Smooth muscle cell (in vitro differentiated cells): Measurements from ENCODE around the gene GRIK3. TPM values are rescaled to one million over a fixed set of nuclear protein-coding genes. Genes with fewer than 3 reads are reported as not detected.

Experiments used
- DNase-seq: peaks from one replicate; lab custom pipeline; 2025; ENCODE audit not compliant: unreplicated experiment; lab: John Stamatoyannopoulos, UW
- H2AFZ ChIP-seq: fragments of 200-600 bp; sonication (generic); 2 replicates; pipeline ENCODE4 v1.6.0; 2016; ENCODE audit warnings: antibody characterized with exemption, low read depth, mild to moderate bottlenecking
- H3F3A ChIP-seq: fragments of 200-600 bp; sonication (generic); 2 replicates; pipeline ENCODE4 v1.6.0; 2017; ENCODE audit warnings: antibody characterized with exemption, low read depth
- H3K27ac ChIP-seq: fragments of 200-600 bp; sonication (generic); 2 replicates; pipeline ENCODE4 v1.5.1; 2016; ENCODE audit warnings: low read depth, mild to moderate bottlenecking
- H3K27me3 ChIP-seq: fragments of 200-600 bp; sonication (generic); 2 replicates; pipeline ENCODE4 v1.6.1; 2016; ENCODE audit warnings: low read depth, mild to moderate bottlenecking
- H3K36me3 ChIP-seq: fragments of 200-600 bp; sonication (generic); 2 replicates; pipeline ENCODE4 v1.5.1; 2016; ENCODE audit warnings: low read depth
- H3K4me1 ChIP-seq: fragments of 200-600 bp; sonication (generic); 2 replicates; pipeline ENCODE4 v1.5.1; 2016; ENCODE audit warnings: low read depth
- H3K4me2 ChIP-seq: fragments of 200-600 bp; sonication (generic); 2 replicates; pipeline ENCODE4 v1.6.0; 2016; ENCODE audit warnings: mild to moderate bottlenecking
- H3K4me3 ChIP-seq: fragments of 200-600 bp; sonication (generic); 2 replicates; pipeline ENCODE4 v1.5.1; 2016; ENCODE audit warnings: mild to moderate bottlenecking
- H3K79me2 ChIP-seq: fragments of 200-600 bp; sonication (generic); 2 replicates; pipeline ENCODE4 v1.6.0; 2016; ENCODE audit warnings: low read depth, mild to moderate bottlenecking
- H3K9ac ChIP-seq: fragments of 200-600 bp; sonication (generic); 2 replicates; pipeline ENCODE4 v1.6.0; 2016; ENCODE audit warnings: low read depth
- H3K9me3 ChIP-seq: fragments of 200-600 bp; sonication (generic); replicated peaks from 2 replicates; pipeline ENCODE4 v1.5.1; 2016; ENCODE audit warnings: low read depth
- H4K20me1 ChIP-seq: fragments of 200-600 bp; sonication (generic); 2 replicates; pipeline ENCODE4 v1.6.0; 2016; ENCODE audit warnings: low read depth
- WGBS: methylation state at CpG from one replicate; pipeline ENCODE4 v1.1.7; 2016; ENCODE audit warnings: low lambda C conversion rate; 5-methylcytosine and 5-hydroxymethylcytosine counted together
- polyA plus RNA-seq: library from polyadenylated mRNA; unstranded; fragments of >200 nt; fragmentation: Nextera tagmentation; extraction: Ambion mirVana; gene quantifications from 2 replicates; pipeline ENCODE4 v1.2.1, GENCODE V29; 2016
- total RNA-seq: library from RNA; depleted of rRNA; stranded (reverse); fragments of >200 nt; gene quantifications from 2 replicates; pipeline ENCODE4 v1.2.3, GENCODE V29; 2014
- TF ChIP-seq, protein P1 (sequence below): fragments of 200-600 bp; sonication (generic); IDR thresholded peaks from 2 replicates; pipeline ENCODE4 v1.5.1; 2017; ENCODE audit warnings: borderline replicate concordance, mild to moderate bottlenecking, antibody characterized with exemption; ENCODE audit not compliant: insufficient read depth, poor library complexity, severe bottlenecking

GRIK3 gene
- total and polyA plus RNA-seq, 2 experiments from 2014 or later: 0.04 TPM; not detected in 1

DNA sequence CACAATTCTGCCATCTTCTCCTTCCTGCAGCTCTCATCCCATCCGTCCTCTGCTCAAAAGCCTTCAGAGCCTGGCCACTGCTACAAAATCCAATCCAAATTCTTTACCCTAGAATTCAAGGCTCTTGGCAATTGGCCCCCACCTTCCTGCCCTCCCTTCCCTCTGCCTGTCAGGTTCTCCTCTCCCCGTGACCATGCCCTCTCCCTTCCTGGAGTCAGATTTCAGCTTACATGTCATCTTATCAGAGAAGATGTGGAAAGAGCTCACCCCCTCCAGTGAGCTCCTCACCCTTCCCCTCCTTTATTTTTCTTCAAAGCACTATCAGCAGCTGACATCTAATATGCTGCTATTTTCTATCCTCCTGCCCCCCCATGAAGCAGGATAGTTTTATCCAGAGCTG is 86.9 kb downstream of the GRIK3 start:
- Histone ChIP-seq H3F3A (no peaks in the 10 kb centered on the region), H3K79me2 (no peaks in the 10 kb centered on the region), H3K27me3 (peaks cover 16% of the 10 kb centered on the region), H3K4me1 (no peaks in the 10 kb centered on the region), H2AFZ (no peak overlapping the region), H3K36me3 (no peaks in the 10 kb centered on the region), H4K20me1 (no peaks in the 10 kb centered on the region), H3K9ac (no peak overlapping the region), H3K9me3 (no peaks in the 10 kb centered on the region), H3K4me3 (no peak overlapping the region), H3K4me2 (no peak overlapping the region), H3K27ac (no peak overlapping the region)
- DNase-seq: no peak
- TF ChIP-seq, protein P1, sequence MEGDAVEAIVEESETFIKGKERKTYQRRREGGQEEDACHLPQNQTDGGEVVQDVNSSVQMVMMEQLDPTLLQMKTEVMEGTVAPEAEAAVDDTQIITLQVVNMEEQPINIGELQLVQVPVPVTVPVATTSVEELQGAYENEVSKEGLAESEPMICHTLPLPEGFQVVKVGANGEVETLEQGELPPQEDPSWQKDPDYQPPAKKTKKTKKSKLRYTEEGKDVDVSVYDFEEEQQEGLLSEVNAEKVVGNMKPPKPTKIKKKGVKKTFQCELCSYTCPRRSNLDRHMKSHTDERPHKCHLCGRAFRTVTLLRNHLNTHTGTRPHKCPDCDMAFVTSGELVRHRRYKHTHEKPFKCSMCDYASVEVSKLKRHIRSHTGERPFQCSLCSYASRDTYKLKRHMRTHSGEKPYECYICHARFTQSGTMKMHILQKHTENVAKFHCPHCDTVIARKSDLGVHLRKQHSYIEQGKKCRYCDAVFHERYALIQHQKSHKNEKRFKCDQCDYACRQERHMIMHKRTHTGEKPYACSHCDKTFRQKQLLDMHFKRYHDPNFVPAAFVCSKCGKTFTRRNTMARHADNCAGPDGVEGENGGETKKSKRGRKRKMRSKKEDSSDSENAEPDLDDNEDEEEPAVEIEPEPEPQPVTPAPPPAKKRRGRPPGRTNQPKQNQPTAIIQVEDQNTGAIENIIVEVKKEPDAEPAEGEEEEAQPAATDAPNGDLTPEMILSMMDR: no peak
- 39% methylated on average over 2 of the region's 2 CpGs for WGBS

DNA sequence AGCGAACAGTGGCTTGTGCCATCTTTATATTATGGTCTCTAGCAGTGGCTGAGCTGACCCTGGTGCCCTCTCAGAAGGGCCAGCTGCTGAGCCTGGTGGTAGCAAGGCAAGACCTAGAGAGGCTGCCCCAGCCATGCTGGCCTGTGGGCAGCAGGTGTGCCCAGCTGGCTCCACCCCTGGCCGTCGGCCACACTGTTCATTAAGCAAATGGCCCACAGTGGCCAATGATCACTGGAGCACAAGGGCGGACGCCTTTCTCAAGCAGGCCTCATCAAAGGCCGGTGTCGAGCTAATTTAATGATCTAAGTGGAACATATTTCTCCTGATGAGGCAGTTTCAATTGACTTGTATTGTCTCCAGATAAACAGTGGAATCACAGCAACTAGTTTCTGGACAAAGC is 89.4 kb downstream of the GRIK3 start:
- H3K79me2 ChIP-seq: no peaks in the 10 kb centered on the region
- H3F3A ChIP-seq: no peaks in the 10 kb centered on the region
- H3K4me3 ChIP-seq: no peak overlapping the region
- DNase-seq: no peak
- H2AFZ ChIP-seq: no peak overlapping the region
- no peak overlapping the region for H3K27ac ChIP-seq
- no peaks in the 10 kb centered on the region for H3K36me3 ChIP-seq
- peaks cover 18% of the 10 kb centered on the region for H3K27me3 ChIP-seq
- H3K9me3 ChIP-seq: no peaks in the 10 kb centered on the region
- TF ChIP-seq, protein P1: no peak
- H3K9ac ChIP-seq: no peak overlapping the region
- WGBS: 86% methylated on average over 7 of the region's 7 CpGs
- no peaks in the 10 kb centered on the region for H3K4me1 ChIP-seq
- no peaks in the 10 kb centered on the region for H4K20me1 ChIP-seq
- H3K4me2 ChIP-seq: no peak overlapping the region

DNA sequence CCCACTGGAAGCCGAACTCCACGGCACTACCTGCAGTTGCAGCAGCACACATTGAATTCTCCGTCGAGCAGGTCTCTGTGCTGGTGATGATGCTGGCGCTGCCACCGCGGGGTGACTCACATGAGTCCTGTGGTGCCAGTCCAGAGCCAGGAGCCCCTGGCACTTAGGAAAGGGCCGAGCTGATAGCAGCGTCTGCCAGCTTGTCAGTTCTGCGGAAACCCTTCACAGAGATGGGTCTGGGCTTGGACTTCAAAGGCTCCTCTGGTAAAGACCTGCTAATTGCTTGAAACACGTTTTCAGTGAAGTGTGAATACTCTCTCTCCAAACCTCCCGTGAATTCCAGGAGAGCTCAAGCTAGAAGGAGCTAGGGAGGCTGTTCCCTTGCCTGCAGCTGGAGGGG is 92.2 kb downstream of the GRIK3 start:
- no peak for DNase-seq
- Histone ChIP-seq H3F3A (no peaks in the 10 kb centered on the region), H3K27ac (no peak overlapping the region), H3K4me2 (no peak overlapping the region), H3K4me3 (no peak overlapping the region), H3K4me1 (no peaks in the 10 kb centered on the region), H3K9ac (no peak overlapping the region), H3K36me3 (no peaks in the 10 kb centered on the region), H3K9me3 (no peaks in the 10 kb centered on the region), H4K20me1 (no peaks in the 10 kb centered on the region), H2AFZ (no peak overlapping the region), H3K79me2 (no peaks in the 10 kb centered on the region), H3K27me3 (peaks cover 26% of the 10 kb centered on the region)
- WGBS: 55% methylated on average over 12 of the region's 12 CpGs
- TF ChIP-seq, protein P1: no peak

DNA sequence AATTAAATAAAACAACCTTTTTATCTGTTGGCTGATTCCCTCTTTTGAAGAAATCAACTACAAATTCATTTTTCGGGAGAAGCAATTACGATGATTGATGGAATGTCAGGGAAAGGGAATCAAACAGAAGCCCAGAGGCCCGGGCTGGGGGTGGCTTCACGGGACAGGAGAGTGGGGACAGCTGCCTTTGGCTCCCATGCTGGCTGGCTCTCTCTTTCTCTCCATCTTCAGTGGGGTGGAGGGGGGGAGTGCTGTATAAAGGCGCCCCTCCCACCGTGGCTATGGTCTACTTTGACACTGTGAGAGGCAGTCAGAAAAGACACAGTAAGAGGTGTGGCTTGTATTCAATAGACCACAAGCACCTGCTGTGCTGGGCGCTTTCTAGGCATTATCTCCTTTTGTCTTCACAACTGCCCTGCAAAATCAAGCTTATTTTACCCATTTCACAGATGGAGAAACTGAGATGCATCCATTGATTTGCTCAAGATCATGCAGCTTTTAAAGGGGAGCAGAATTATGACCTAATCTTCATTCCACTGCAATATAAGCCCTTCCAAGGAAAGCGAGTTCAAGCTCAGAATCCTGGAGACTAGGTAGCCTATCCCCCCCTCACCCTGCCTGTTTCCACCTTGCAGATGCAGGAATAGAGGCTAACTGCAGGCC is 92.9 kb downstream of the GRIK3 start:
- H3K4me1 ChIP-seq: no peaks in the 10 kb centered on the region
- no peak overlapping the region for H3K9ac ChIP-seq
- H3F3A ChIP-seq: no peaks in the 10 kb centered on the region
- no peak for DNase-seq
- H3K79me2 ChIP-seq: no peaks in the 10 kb centered on the region
- H4K20me1 ChIP-seq: no peaks in the 10 kb centered on the region
- H3K27ac ChIP-seq: no peak overlapping the region
- H3K36me3 ChIP-seq: no peaks in the 10 kb centered on the region
- TF ChIP-seq, protein P1: no peak
- WGBS: 59% methylated on average over 8 of the region's 8 CpGs
- H2AFZ ChIP-seq: no peak overlapping the region
- peaks cover 29% of the 10 kb centered on the region for H3K27me3 ChIP-seq
- H3K4me2 ChIP-seq: no peak overlapping the region
- H3K4me3 ChIP-seq: no peak overlapping the region
- H3K9me3 ChIP-seq: no peaks in the 10 kb centered on the region
